WTC11 (cell line): ENCODE measurements around the gene ATF4. TPM values are rescaled to one million over a fixed set of nuclear protein-coding genes. Genes with fewer than 3 reads are reported as not detected.

ENCODE experiments used
- ATAC-seq: fragments of 200-7000 bp; cut with Tn5 transposase; 2 replicates; pipeline ENCODE4 v1.10.0; 2021; ENCODE audit warnings: mild to moderate bottlenecking, moderate library complexity
- CTCF ChIA-PET: fragments of 300-600 bp; sonication (Branson Sonifier 250); formaldehyde crosslinking; loops from one replicate; lab custom pipeline; 2021; ENCODE audit warnings: antibody characterized with exemption; lab: Charles Lee
- POLR2A ChIA-PET: fragments of 350-600 bp; sonication (Branson Sonifier 250); formaldehyde crosslinking; loops from one replicate; lab custom pipeline; 2021; ENCODE audit warnings: antibody characterized with exemption; lab: Charles Lee
- DNase-seq: peaks from one replicate; pipeline ENCODE4 v3.0.0; 2021; ENCODE audit warnings: low spot score
- H3K27ac Mint-ChIP-seq: 2 replicates; pipeline ENCODE4 v1.8.0; 2021; ENCODE audit warnings: mixed read lengths
- H3K27me3 Mint-ChIP-seq: 2 replicates; pipeline ENCODE4 v1.8.0; 2021; ENCODE audit warnings: low read depth, mild to moderate bottlenecking, moderate library complexity, mixed read lengths
- H3K36me3 Mint-ChIP-seq: 2 replicates; pipeline ENCODE4 v1.8.0; 2021; ENCODE audit warnings: mixed read lengths
- H3K4me1 Mint-ChIP-seq: 2 replicates; pipeline ENCODE4 v1.8.0; 2022; ENCODE audit warnings: mixed read lengths
- H3K4me3 Mint-ChIP-seq: 2 replicates; pipeline ENCODE4 v1.8.0; 2021; ENCODE audit warnings: mild to moderate bottlenecking, moderate library complexity, mixed read lengths
- H3K9me3 Mint-ChIP-seq: 2 replicates; pipeline ENCODE4 v1.8.0; 2021; ENCODE audit warnings: mixed read lengths
- CREM ChIP-seq: sonication (generic); formaldehyde crosslinking; IDR thresholded peaks from 2 replicates; pipeline ENCODE4 v1.8.1; 2022; ENCODE audit warnings: mild to moderate bottlenecking, missing genetic modification reagents, moderate library complexity
- FOXP1 ChIP-seq: sonication (generic); formaldehyde crosslinking; IDR thresholded peaks from 2 replicates; pipeline ENCODE4 v1.8.0; 2022; ENCODE audit warnings: missing genetic modification reagents, mild to moderate bottlenecking, moderate library complexity, borderline replicate concordance
- GTF2I ChIP-seq: fragments of 250-450 bp; sonication (Bioruptor Pico); conservative IDR thresholded peaks from 2 replicates; pipeline ENCODE4 v1.4.0; 2021; ENCODE audit warnings: mild to moderate bottlenecking
- MAX ChIP-seq: sonication (generic); formaldehyde crosslinking; IDR thresholded peaks from 2 replicates; pipeline ENCODE4 v1.8.0; 2022; ENCODE audit warnings: mild to moderate bottlenecking, missing genetic modification reagents
- MXD4 ChIP-seq: fragments of 250-450 bp; sonication (Bioruptor Pico); IDR thresholded peaks from 2 replicates; pipeline ENCODE4 v1.8.0; 2021; ENCODE audit warnings: mild to moderate bottlenecking, moderate library complexity, borderline replicate concordance
- NFYB ChIP-seq: sonication (generic); formaldehyde crosslinking; conservative IDR thresholded peaks from 2 replicates; pipeline ENCODE4 v1.8.0; 2022; ENCODE audit warnings: low read depth, missing genetic modification reagents
- NR3C1 ChIP-seq: sonication (generic); formaldehyde crosslinking; conservative IDR thresholded peaks from 2 replicates; pipeline ENCODE4 v1.8.1; 2023; ENCODE audit warnings: low read depth, mild to moderate bottlenecking, missing genetic modification reagents
- PREB ChIP-seq: sonication (generic); formaldehyde crosslinking; IDR thresholded peaks from 2 replicates; pipeline ENCODE4 v1.8.1; 2022; ENCODE audit warnings: mild to moderate bottlenecking, missing genetic modification reagents, moderate library complexity, borderline replicate concordance
- PRRX2 ChIP-seq: fragments of 250-450 bp; sonication (Bioruptor Pico); IDR thresholded peaks from 2 replicates; pipeline ENCODE4 v1.8.0; 2021; ENCODE audit warnings: mild to moderate bottlenecking
- RELA ChIP-seq: sonication (generic); formaldehyde crosslinking; IDR thresholded peaks from 2 replicates; pipeline ENCODE4 v1.8.1; 2022; ENCODE audit warnings: missing genetic modification reagents, mild to moderate bottlenecking, borderline replicate concordance
- SMAD4 ChIP-seq: sonication (generic); formaldehyde crosslinking; IDR thresholded peaks from 2 replicates; pipeline ENCODE4 v1.8.0; 2022; ENCODE audit warnings: mild to moderate bottlenecking, missing genetic modification reagents
- STAT6 ChIP-seq: sonication (generic); formaldehyde crosslinking; conservative IDR thresholded peaks from 2 replicates; pipeline ENCODE4 v1.8.1; 2023; ENCODE audit warnings: mild to moderate bottlenecking, low read depth, missing genetic modification reagents, moderate library complexity
- TCF7 ChIP-seq: sonication (generic); formaldehyde crosslinking; IDR thresholded peaks from 2 replicates; pipeline ENCODE4 v1.8.0; 2022; ENCODE audit warnings: mild to moderate bottlenecking, low read depth, missing genetic modification reagents, moderate library complexity
- TEAD4 ChIP-seq: sonication (generic); formaldehyde crosslinking; IDR thresholded peaks from 2 replicates; pipeline ENCODE4 v1.8.0; 2022; ENCODE audit warnings: mild to moderate bottlenecking, missing genetic modification reagents
- ZNF425 ChIP-seq: fragments of 250-450 bp; sonication (Bioruptor Pico); conservative IDR thresholded peaks from 2 replicates; pipeline ENCODE4 v1.9.0; 2021; ENCODE audit warnings: mild to moderate bottlenecking
- total RNA-seq: library from RNA; stranded (reverse); gene quantifications from 3 replicates; pipeline ENCODE4 v1.2.3, GENCODE V29; 2021
- TF ChIP-seq, protein P1 (sequence below): sonication (generic); formaldehyde crosslinking; IDR thresholded peaks from 2 replicates; pipeline ENCODE4 v1.8.0; 2023; ENCODE audit warnings: missing genetic modification reagents
- TF ChIP-seq, protein P2 (sequence below): sonication (generic); formaldehyde crosslinking; IDR thresholded peaks from 2 replicates; pipeline ENCODE4 v1.8.0; 2022; ENCODE audit warnings: mild to moderate bottlenecking, missing genetic modification reagents
- TF ChIP-seq, protein P3 (sequence below): sonication (generic); formaldehyde crosslinking; IDR thresholded peaks from 2 replicates; pipeline ENCODE4 v1.8.1; 2023; ENCODE audit warnings: mild to moderate bottlenecking, missing genetic modification reagents

Gene ATF4
- total RNA-seq, 1 experiment from 2014 or later = 460 TPM

DNA sequence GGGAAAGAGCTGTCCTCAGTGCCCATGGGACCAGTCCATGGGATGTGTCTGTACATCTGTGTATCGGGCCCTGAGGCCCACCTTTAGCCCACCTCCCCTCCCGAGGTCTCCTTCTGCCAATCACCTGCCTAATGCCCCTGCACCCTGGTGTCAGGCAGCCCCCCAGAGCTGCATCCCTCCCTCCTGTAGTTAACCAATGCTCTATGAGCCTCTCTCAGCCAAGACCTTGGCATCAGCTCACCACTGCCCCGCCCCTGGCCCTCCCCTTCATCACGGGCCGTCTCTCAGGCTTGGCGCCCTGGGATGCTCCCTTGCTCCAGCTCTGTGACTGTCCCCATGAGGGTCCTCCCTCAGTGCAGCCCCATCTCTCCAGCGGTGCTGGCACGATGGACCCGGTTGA is 45.0 kb upstream of the ATF4 start:
- Mint-ChIP-seq H3K27me3 (no peaks in the 10 kb centered on the region), H3K4me1 (peaks cover 54% of the 10 kb centered on the region), H3K9me3 (no peaks in the 10 kb centered on the region), H3K4me3 (no peak overlapping the region), H3K27ac (no peak overlapping the region)
- ATAC-seq (no peak), DNase-seq (no peak)
- ChIA-PET POLR2A (interaction anchor here (0.6 to 1.0 kb wide), 3 partner anchors 8 to 870 kb away, joined by 3 to 16 read pairs (median 4); partner anchors contain the start of gene MIEF1), CTCF (interaction anchor here (0.6 to 2.6 kb wide), 10 partner anchors 21 to 340 kb away, joined by 3 to 12 read pairs (median 7); partner anchors contain the start of gene TAB1)
- TF ChIP-seq, protein P1, sequence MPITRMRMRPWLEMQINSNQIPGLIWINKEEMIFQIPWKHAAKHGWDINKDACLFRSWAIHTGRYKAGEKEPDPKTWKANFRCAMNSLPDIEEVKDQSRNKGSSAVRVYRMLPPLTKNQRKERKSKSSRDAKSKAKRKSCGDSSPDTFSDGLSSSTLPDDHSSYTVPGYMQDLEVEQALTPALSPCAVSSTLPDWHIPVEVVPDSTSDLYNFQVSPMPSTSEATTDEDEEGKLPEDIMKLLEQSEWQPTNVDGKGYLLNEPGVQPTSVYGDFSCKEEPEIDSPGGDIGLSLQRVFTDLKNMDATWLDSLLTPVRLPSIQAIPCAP = no peak
- TF ChIP-seq MXD4 (CRISPR knock-in tag) = no peak
- TF ChIP-seq SMAD4 (CRISPR knock-in tag) = no peak
- no peak for TF ChIP-seq GTF2I
- TF ChIP-seq RELA (CRISPR knock-in tag) = no peak
- TF ChIP-seq NR3C1 (CRISPR knock-in tag) = no peak
- TF ChIP-seq PREB (CRISPR knock-in tag) = no peak
- TF ChIP-seq TCF7 = no peak
- TF ChIP-seq, all 79 proteins: peak for 0
- no peaks in the 10 kb centered on the region for H3K36me3 Mint-ChIP-seq

DNA sequence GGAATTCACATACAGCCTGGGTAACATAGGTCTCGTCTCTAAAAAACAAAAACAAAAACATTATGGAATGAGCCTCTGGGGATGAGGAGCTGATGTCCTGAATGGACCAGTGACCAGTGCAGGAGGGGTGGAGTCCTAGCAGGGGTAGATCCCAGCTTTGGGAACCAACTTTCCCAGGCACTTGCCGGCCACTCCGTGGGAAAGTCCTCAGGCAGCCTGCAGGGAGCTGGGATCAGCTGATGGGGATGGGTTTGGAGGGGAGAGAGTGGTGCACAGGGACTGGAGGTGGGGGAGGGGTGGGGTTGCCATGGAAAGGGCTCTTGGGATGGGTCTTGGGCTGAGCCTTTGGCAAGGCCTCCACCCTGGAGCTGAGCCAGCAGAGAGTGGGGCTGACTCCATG is 44.5 kb upstream of the ATF4 start:
- TF ChIP-seq ZNF425 (no peak), MAX (CRISPR knock-in tag) (no peak), TEAD4 (CRISPR knock-in tag) (no peak), FOXP1 (CRISPR knock-in tag) (no peak), NFYB (CRISPR knock-in tag) (no peak)
- TF ChIP-seq, all 79 proteins: peak for 0
- Mint-ChIP-seq H3K4me3 (no peak overlapping the region), H3K36me3 (no peaks in the 10 kb centered on the region), H3K27ac (no peak overlapping the region), H3K4me1 (peaks cover 48% of the 10 kb centered on the region), H3K9me3 (no peaks in the 10 kb centered on the region), H3K27me3 (no peaks in the 10 kb centered on the region)
- ChIA-PET POLR2A (interaction anchor here (1.0 kb wide), 1 partner anchor 26 kb away, joined by 4 read pairs; the partner anchor contains the start of gene MIEF1), CTCF (interaction anchor here (0.9 to 2.6 kb wide), 9 partner anchors 14 to 178 kb away, joined by 3 to 12 read pairs (median 4); partner anchors contain the start of gene TAB1)
- no peak for DNase-seq
- ATAC-seq = no peak

DNA sequence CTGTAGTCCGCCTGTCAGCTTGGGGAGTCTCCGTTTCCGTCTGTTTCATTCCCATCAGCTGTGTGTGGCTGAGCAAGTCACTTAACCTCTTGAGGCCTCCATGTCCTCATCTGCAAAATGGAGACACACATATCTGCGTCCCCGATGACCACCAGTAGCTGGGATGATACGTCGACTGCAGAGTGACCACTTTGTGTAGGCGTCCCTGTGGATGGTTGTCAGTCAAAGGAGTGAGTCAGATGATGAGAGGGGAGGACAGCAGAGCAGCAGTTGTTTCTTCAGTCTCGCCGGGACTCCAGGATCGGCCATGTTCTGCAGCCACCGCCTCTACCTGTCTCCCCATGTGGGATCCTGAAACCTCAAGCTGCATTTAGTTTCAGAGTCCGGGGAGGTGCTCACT is 43.7 kb upstream of the ATF4 start:
- Mint-ChIP-seq H3K4me3 (no peak overlapping the region), H3K9me3 (no peaks in the 10 kb centered on the region), H3K27ac (no peak overlapping the region), H3K27me3 (no peaks in the 10 kb centered on the region), H3K4me1 (peaks cover 41% of the 10 kb centered on the region), H3K36me3 (no peaks in the 10 kb centered on the region)
- POLR2A ChIA-PET = no interaction called here
- CTCF ChIA-PET = interaction anchor here (1.0 to 2.6 kb wide), 6 partner anchors 11 to 146 kb away, joined by 3 to 12 read pairs (median 4); partner anchors contain the start of gene TAB1
- ATAC-seq (no peak), DNase-seq (no peak)
- TF ChIP-seq, protein P2, sequence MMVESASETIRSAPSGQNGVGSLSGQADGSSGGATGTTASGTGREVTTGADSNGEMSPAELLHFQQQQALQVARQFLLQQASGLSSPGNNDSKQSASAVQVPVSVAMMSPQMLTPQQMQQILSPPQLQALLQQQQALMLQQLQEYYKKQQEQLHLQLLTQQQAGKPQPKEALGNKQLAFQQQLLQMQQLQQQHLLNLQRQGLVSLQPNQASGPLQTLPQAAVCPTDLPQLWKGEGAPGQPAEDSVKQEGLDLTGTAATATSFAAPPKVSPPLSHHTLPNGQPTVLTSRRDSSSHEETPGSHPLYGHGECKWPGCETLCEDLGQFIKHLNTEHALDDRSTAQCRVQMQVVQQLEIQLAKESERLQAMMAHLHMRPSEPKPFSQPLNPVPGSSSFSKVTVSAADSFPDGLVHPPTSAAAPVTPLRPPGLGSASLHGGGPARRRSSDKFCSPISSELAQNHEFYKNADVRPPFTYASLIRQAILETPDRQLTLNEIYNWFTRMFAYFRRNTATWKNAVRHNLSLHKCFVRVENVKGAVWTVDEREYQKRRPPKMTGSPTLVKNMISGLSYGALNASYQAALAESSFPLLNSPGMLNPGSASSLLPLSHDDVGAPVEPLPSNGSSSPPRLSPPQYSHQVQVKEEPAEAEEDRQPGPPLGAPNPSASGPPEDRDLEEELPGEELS (CRISPR knock-in tag) = no peak
- TF ChIP-seq CREM (CRISPR knock-in tag) (no peak), STAT6 (CRISPR knock-in tag) (no peak), PRRX2 (CRISPR knock-in tag) (no peak), ZNF425 (no peak)
- TF ChIP-seq, protein P3, sequence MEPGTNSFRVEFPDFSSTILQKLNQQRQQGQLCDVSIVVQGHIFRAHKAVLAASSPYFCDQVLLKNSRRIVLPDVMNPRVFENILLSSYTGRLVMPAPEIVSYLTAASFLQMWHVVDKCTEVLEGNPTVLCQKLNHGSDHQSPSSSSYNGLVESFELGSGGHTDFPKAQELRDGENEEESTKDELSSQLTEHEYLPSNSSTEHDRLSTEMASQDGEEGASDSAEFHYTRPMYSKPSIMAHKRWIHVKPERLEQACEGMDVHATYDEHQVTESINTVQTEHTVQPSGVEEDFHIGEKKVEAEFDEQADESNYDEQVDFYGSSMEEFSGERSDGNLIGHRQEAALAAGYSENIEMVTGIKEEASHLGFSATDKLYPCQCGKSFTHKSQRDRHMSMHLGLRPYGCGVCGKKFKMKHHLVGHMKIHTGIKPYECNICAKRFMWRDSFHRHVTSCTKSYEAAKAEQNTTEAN = no peak
